ENCODE measurements around the gene BGN. TPM values are rescaled to one million over a fixed set of nuclear protein-coding genes. Genes with fewer than 3 reads are reported as not detected.

BGN gene
- total RNA-seq, 1 donor, result 133 TPM

DNA sequence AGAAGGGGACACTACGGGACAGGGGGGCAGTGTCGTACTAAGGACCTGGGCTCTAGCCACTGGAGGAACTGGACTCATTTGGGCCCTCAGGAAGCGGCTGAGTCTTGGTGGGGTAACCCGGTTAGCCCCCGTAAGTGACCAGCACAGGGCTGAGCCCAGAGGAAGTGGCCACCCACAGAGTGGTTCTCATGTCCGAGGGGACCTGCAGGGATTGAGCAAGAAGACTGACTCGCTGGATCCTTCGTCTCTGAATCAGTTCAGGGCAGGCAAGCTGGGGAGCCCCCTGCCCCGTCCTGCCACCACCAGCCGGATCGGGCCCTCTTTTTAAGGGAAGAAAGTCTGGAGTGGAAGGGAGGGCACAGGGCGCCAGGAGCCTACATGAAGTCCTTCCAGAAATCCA, 719 bp upstream of the BGN start:
- TF ChIP-seq, protein P1, sequence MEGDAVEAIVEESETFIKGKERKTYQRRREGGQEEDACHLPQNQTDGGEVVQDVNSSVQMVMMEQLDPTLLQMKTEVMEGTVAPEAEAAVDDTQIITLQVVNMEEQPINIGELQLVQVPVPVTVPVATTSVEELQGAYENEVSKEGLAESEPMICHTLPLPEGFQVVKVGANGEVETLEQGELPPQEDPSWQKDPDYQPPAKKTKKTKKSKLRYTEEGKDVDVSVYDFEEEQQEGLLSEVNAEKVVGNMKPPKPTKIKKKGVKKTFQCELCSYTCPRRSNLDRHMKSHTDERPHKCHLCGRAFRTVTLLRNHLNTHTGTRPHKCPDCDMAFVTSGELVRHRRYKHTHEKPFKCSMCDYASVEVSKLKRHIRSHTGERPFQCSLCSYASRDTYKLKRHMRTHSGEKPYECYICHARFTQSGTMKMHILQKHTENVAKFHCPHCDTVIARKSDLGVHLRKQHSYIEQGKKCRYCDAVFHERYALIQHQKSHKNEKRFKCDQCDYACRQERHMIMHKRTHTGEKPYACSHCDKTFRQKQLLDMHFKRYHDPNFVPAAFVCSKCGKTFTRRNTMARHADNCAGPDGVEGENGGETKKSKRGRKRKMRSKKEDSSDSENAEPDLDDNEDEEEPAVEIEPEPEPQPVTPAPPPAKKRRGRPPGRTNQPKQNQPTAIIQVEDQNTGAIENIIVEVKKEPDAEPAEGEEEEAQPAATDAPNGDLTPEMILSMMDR (IDR thresholded peaks at IDR 0.05; ENCODE audit: insufficient read depth, low read length), result no peak
- peak overlapping the region; percentile 54 for H3K4me3 ChIP-seq (ENCODE audit: low read depth, low read length)
- DNase-seq (ENCODE audit: low read depth), result peak; percentile 21

DNA sequence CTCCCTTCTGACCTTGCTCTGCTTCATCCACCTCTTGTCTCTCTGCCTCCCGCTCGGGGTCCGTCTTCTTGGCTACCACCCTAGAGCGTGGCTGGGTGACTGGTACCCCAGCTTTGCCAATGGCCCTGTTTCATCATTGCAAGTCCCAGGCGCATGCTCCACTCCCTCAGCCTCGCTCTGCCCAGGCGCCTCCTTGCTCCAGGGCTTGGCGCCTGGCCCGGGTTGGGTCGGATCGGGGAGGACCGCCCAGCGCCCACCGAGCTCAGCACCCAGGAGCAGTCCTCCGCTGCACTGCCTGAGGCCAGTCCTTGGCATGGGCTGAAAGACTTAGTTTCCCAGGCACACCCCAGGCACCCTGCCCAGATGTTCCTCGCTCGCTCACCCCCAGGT, 577 bp downstream of the BGN start:
- peak overlapping the region; percentile 82 for H3K4me3 ChIP-seq (ENCODE audit: low read depth, low read length)
- peak; percentile 66 for DNase-seq (ENCODE audit: low read depth)
- TF ChIP-seq, protein P1 (IDR thresholded peaks at IDR 0.05; ENCODE audit: insufficient read depth, low read length), result no peak

DNA sequence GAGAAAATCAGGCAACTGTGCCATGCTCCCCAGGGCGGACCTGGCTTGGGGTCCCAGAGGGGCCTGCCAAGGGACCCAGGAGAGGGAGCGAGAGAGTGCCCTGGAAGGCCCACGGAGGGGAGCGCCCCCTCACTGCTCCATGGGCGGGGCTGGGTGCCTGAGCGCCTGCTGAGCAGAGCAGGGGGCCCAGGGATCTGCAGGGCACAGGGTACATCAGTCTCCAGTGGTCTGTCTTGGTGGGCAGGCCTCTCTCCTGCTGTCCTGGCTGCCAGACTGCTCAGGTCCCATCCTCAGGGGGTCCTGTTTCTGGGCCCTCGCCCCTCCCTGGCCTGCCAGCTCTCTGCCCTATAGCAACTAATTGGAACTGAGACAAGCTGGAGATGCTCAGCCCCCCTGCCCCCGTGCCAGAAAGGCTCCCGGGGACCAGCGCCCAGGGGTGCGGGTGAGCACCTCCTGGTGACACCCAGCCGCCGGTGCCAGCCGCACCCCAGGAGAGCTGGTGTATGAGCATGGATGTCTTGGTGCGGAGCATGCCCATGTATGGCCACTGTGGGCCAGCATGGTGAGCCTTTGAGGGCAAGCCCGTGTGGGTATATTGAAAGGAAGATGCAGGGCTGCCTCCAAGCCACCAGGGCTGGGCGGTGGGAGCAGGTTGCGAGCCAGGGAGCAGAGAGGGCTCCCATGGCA, 1.3 kb downstream of the BGN start:
- no peak for DNase-seq (ENCODE audit: low read depth)

DNA sequence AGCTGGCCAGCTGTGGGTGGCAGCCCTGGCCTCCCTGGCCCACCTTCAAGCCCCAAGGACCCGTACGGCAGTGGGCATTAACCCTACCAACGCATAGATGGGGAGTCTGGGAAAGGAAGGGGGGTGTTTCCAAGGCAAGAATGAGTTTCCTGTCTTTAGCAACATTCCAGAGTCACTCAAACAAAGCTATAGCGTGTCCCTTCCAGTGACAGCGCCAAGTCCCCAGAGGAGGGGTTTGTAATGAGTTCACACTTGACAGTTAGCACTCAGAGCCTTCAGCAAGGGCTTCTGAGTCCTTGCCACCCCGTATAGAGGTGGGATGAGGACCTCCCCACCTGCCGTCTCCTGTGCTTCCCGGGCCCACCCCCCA, 1.8 kb downstream of the BGN start:
- peak overlapping the region; percentile 82 for H3K4me3 ChIP-seq (ENCODE audit: low read depth, low read length)
- TF ChIP-seq, protein P1 (IDR thresholded peaks at IDR 0.05; ENCODE audit: insufficient read depth, low read length), result no peak
- DNase-seq (ENCODE audit: low read depth), result no peak

More for the DNA sequence above, 1.3 kb downstream of the BGN start:
- H3K4me3 ChIP-seq (ENCODE audit: low read depth, low read length), result peak overlapping the region; percentile 82
- TF ChIP-seq, protein P1 (IDR thresholded peaks at IDR 0.05; ENCODE audit: insufficient read depth, low read length), result no peak

DNA sequence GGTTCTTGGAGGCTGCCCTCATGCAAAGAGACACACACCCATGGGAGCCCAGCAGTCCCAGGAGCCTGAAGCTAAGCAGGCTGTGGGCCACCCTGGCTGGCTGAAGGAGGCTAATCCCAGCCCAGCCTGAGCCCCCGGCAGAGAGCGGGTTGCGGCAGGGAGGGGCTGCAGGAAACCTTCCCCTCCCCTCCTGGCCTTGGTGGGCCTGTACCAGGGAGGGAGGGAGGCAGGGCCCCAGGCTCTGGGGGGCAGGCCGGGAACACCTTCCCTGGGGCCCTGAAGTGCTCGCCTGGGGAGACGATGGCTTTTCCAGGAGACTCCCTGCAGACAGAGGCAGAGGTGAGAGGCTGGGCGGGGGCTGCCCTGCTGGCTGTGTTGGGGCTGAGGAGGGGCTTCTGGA, 3.7 kb downstream of the BGN start:
- TF ChIP-seq, protein P1 (IDR thresholded peaks at IDR 0.05; ENCODE audit: insufficient read depth, low read length), result no peak
- no peak for DNase-seq (ENCODE audit: low read depth)
- peak overlapping the region; percentile 53 for H3K4me3 ChIP-seq (ENCODE audit: low read depth, low read length)

DNA sequence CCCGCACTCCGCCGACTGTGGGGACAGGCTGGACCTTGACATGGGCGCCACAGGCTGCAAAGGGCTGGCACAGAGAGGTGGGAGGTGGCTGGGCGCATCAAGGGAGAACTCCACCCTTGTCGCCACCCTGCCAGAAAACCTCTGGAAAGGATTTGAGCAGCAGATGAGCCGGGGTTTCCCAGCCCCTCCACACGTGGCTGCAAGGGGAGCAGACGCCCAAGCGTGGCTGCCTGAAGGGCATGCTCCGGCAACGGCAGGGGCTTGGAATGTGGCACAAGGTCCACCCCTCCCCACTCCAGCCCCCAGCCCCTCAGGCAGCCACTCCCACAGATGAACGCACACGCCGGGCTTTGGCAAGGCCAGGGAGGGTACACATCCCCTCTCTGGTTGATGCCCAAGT, 4.6 kb downstream of the BGN start:
- TF ChIP-seq, protein P1 (IDR thresholded peaks at IDR 0.05; ENCODE audit: insufficient read depth, low read length), result no peak
- peak; percentile 23 for DNase-seq (ENCODE audit: low read depth)
- peak overlapping the region; percentile 53 for H3K4me3 ChIP-seq (ENCODE audit: low read depth, low read length)

DNA sequence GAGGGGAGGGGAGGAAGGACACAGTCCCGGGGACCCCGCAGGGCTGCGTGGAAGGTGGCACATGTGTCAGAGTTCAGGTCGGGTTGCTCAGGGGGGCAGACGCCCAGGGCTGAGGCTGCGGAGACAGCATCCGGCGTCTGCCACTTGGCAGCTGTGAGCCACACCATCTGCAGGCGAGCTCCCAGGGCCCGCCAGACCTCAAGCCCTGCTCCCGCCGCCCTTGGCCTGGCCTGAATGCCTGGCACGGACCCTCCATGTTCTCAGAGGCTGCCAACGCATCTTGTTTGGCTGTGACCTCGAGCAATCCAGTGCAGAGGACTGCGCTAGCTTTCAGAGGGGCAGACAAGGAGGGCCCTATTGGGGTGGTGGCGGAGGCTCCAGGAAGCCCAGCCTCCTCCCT, 5.1 kb downstream of the BGN start:
- DNase-seq (ENCODE audit: low read depth), result peak; percentile 23

More for the DNA sequence above, 5.1 kb downstream of the BGN start:
- H3K4me3 ChIP-seq (ENCODE audit: low read depth, low read length), result peak overlapping the region; percentile 53
- TF ChIP-seq, protein P1 (IDR thresholded peaks at IDR 0.05; ENCODE audit: insufficient read depth, low read length), result no peak
